Measurements from ENCODE around the gene FAM209B. TPM values are rescaled to one million over a fixed set of nuclear protein-coding genes. Genes with fewer than 3 reads are reported as not detected.

The FAM209B gene
- total and polyA plus RNA-seq, 2 experiments from 2014 or later, result not detected

GRCh38 chr20:56572172-56572571, 39.1 kb downstream of the FAM209B start:
- peak; percentile 10 for DNase-seq
- no peaks in the 10 kb centered on the region for H3F3A ChIP-seq (ENCODE audit: insufficient read depth)
- H3K9me2 ChIP-seq (ENCODE audit: insufficient read depth), result no peaks in the 10 kb centered on the region
- no peak overlapping the region for H2AFZ ChIP-seq
- H3K4me2 ChIP-seq (ENCODE audit: unreplicated experiment), result no peak overlapping the region
- no peaks in the 10 kb centered on the region for H3K9me3 ChIP-seq (ENCODE audit: low read depth)
- no peak overlapping the region for H3K9ac ChIP-seq
- H3K27me3 ChIP-seq (replicated peaks; ENCODE audit: insufficient read depth), result no peaks in the 10 kb centered on the region; the same call in 1 of the 2 replicates
- no peaks in the 10 kb centered on the region for H3K36me3 ChIP-seq (ENCODE audit: low read depth)
- no peak overlapping the region for H3K4me3 ChIP-seq
- WGBS, 2 experiments (ENCODE audit: low coverage in 1 of 2, low lambda C conversion rate in 2 of 2, missing lambda C conversion rate in 2 of 2), result 63 to 67% methylated on average over 4 of the region's 4 CpGs
- H3K79me2 ChIP-seq (ENCODE audit: insufficient read depth), result no peaks in the 10 kb centered on the region
- in situ Hi-C loops (cut with MboI), result no loop called here
- no peak for TF ChIP-seq EZH2 (IDR thresholded peaks at IDR 0.05; ENCODE audit: insufficient read depth, poor library complexity, severe bottlenecking)
- H4K20me1 ChIP-seq (ENCODE audit: insufficient read depth), result no peaks in the 10 kb centered on the region
- H3K4me1 ChIP-seq (ENCODE audit: insufficient read depth), result no peaks in the 10 kb centered on the region
- H3K27ac ChIP-seq, result no peak overlapping the region

DNA sequence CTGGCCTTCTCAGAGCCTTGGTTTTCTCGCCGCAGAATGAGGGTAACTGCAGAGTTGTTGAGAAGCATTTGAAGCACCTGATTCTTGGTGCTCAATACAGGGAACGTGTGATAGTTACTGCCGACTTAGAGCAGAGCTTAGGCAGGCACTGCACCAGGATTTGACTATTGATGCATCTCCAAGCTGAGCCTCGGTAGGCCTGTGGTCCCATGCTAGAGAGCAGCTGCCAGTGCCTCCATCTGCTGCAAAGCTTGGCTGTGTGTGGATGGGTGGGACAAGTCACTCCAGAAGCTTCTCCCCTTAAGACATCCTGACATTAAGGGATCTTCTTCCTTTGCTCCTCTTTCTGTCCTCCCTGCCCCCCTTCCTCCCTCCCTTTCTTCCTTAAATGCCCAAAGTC, 40.9 kb downstream of the FAM209B start:
- Histone ChIP-seq H3F3A (ENCODE audit: insufficient read depth) (no peaks in the 10 kb centered on the region), H3K9me2 (ENCODE audit: insufficient read depth) (no peaks in the 10 kb centered on the region), H3K27me3 (replicated peaks; ENCODE audit: insufficient read depth) (no peaks in the 10 kb centered on the region; the same call in 1 of the 2 replicates), H3K4me2 (ENCODE audit: unreplicated experiment) (no peak overlapping the region), H3K79me2 (ENCODE audit: insufficient read depth) (no peaks in the 10 kb centered on the region), H3K4me3 (no peak overlapping the region), H3K9ac (no peak overlapping the region), H4K20me1 (ENCODE audit: insufficient read depth) (no peaks in the 10 kb centered on the region), H3K4me1 (ENCODE audit: insufficient read depth) (no peaks in the 10 kb centered on the region), H2AFZ (no peak overlapping the region), H3K9me3 (ENCODE audit: low read depth) (no peaks in the 10 kb centered on the region), H3K27ac (no peak overlapping the region), H3K36me3 (ENCODE audit: low read depth) (no peaks in the 10 kb centered on the region)
- in situ Hi-C loops (cut with MboI), result no loop called here
- WGBS, 2 experiments (ENCODE audit: low coverage in 1 of 2, low lambda C conversion rate in 2 of 2, missing lambda C conversion rate in 2 of 2), result 59 to 63% methylated on average over 5 of the region's 5 CpGs
- DNase-seq, result no peak
- TF ChIP-seq EZH2 (IDR thresholded peaks at IDR 0.05; ENCODE audit: insufficient read depth, poor library complexity, severe bottlenecking) (no peak), EZH2phosphoT487 (IDR thresholded peaks at IDR 0.05; ENCODE audit: insufficient read depth, low read depth) (no peak)

DNA sequence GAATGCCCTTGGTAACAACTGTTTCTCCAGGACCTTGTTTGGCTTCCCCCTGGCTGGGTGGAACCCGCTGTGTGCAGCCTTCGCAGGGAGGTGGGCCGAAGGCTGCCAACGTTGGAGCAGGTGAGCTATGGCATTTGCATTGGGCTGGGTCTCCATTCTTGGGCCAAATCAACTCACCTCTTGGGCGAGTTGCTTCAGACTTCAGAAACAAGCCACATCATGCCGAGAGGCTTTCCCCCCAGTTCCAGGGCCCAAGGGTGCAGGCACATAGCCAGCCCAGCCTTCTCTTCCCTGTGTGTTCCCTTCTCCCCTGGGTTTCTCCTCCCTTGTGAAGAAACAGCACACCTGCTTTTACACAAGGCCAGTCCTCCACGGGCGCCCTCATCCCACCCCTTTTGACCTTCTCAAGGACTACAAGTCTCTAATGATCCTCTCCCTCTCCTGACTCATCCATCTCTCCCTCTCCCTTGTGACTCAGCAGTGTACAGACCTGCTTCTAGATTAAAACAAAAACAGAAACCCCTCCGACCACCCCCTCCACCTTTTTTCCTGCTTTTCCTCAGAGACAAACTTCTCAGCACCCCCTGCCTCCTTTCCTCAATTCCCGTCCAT, 41.6 kb downstream of the FAM209B start:
- H3K4me1 ChIP-seq (ENCODE audit: insufficient read depth), result no peaks in the 10 kb centered on the region
- no peaks in the 10 kb centered on the region for H3K79me2 ChIP-seq (ENCODE audit: insufficient read depth)
- no peak overlapping the region for H3K4me3 ChIP-seq
- no peaks in the 10 kb centered on the region; the same call in 1 of the 2 replicates for H3K27me3 ChIP-seq (replicated peaks; ENCODE audit: insufficient read depth)
- in situ Hi-C loops (cut with MboI), result no loop called here
- no peak overlapping the region for H3K4me2 ChIP-seq (ENCODE audit: unreplicated experiment)
- H4K20me1 ChIP-seq (ENCODE audit: insufficient read depth), result no peaks in the 10 kb centered on the region
- TF ChIP-seq EZH2 (IDR thresholded peaks at IDR 0.05; ENCODE audit: insufficient read depth, poor library complexity, severe bottlenecking), result no peak
- TF ChIP-seq EZH2phosphoT487 (IDR thresholded peaks at IDR 0.05; ENCODE audit: insufficient read depth, low read depth), result no peak
- no peak overlapping the region for H3K9ac ChIP-seq
- peak; percentile 53 for DNase-seq
- no peaks in the 10 kb centered on the region for H3K36me3 ChIP-seq (ENCODE audit: low read depth)
- H2AFZ ChIP-seq, result no peak overlapping the region
- no peak overlapping the region for H3K27ac ChIP-seq
- WGBS, 2 experiments (ENCODE audit: low coverage in 1 of 2, low lambda C conversion rate in 2 of 2, missing lambda C conversion rate in 2 of 2), result 77 to 78% methylated on average over 10 of the region's 10 CpGs
- H3F3A ChIP-seq (ENCODE audit: insufficient read depth), result no peaks in the 10 kb centered on the region
- no peaks in the 10 kb centered on the region for H3K9me3 ChIP-seq (ENCODE audit: low read depth)
- H3K9me2 ChIP-seq (ENCODE audit: insufficient read depth), result no peaks in the 10 kb centered on the region

- no peak overlapping the region for H3K27ac ChIP-seq
- H4K20me1 ChIP-seq (ENCODE audit: insufficient read depth), result no peaks in the 10 kb centered on the region
- no peak overlapping the region for H3K4me3 ChIP-seq
- H3K9ac ChIP-seq, result no peak overlapping the region
- no peaks in the 10 kb centered on the region for H3K9me3 ChIP-seq (ENCODE audit: low read depth)
- no peaks in the 10 kb centered on the region for H3K79me2 ChIP-seq (ENCODE audit: insufficient read depth)
- no peaks in the 10 kb centered on the region for H3K27me3 ChIP-seq (replicated peaks; ENCODE audit: insufficient read depth)
- no peak overlapping the region for H2AFZ ChIP-seq
- H3K36me3 ChIP-seq (ENCODE audit: low read depth), result no peaks in the 10 kb centered on the region
- 67% methylated on average over 9 of the region's 9 CpGs for WGBS, 2 experiments (ENCODE audit: low coverage in 1 of 2, low lambda C conversion rate in 2 of 2, missing lambda C conversion rate in 2 of 2)
- no peaks in the 10 kb centered on the region for H3K9me2 ChIP-seq (ENCODE audit: insufficient read depth)
- H3F3A ChIP-seq (ENCODE audit: insufficient read depth), result no peaks in the 10 kb centered on the region
- H3K4me2 ChIP-seq (ENCODE audit: unreplicated experiment), result no peak overlapping the region
- in situ Hi-C loops (cut with MboI), result no loop called here
- DNase-seq, result no peak
- H3K4me1 ChIP-seq (ENCODE audit: insufficient read depth), result no peaks in the 10 kb centered on the region
- TF ChIP-seq EZH2phosphoT487 (IDR thresholded peaks at IDR 0.05; ENCODE audit: insufficient read depth, low read depth) (no peak), EZH2 (IDR thresholded peaks at IDR 0.05; ENCODE audit: insufficient read depth, poor library complexity, severe bottlenecking) (no peak)
These were observed 42.1 kb downstream of the FAM209B start for GRCh38 chr20:56575157-56575556.
